Esophagus muscularis mucosa (tissue), 3 donors: ENCODE data around the gene CLASP1.

Experiments
- CTCF ChIP-seq, 3 experiments: fragments of 200-600 bp in 2 of 3; fragments of 450-650 bp in 1 of 3; sonication (generic) in 2 of 3; IDR thresholded peaks; one replicate each; pipeline ENCODE4 v1.5.1; 2017 to 2019; ENCODE audit warnings: antibody characterized with exemption in 3 of 3, mild to moderate bottlenecking in 2 of 3, moderate library complexity in 1 of 3
- POLR2A ChIP-seq: fragments of 450-650 bp; IDR thresholded peaks from one replicate; pipeline ENCODE4 v1.6.1; 2017; ENCODE audit warnings: antibody characterized with exemption, moderate library complexity, mild to moderate bottlenecking, low read depth

GRCh38 chr2:121591199-121591598, 58.1 kb downstream of the CLASP1 start:
- TF ChIP-seq CTCF (IDR thresholded peaks at IDR 0.05) = no peak
- TF ChIP-seq POLR2A = no peak
